ENCODE measurements around the gene CLEC20A.

DNA sequence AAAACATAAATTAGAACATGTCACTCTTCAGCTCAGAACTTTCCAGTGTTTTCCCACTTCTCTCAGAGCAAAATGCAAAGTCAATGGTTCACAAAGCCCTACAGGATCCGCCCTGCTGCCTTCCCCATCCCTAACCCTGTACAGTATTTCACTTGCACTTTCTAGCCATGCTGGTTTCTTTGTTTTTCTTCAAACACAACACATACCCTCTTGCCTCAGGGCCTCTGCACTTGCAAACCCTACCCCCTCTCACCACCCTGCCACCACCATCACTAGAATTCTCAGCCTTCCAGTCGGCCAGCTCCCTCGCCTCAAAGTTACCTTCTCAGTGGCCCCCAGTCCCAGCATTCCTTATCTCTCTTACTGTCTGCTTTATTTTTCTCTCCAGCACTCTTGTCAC, 33.7 kb upstream of the CLEC20A start:
- TF ChIP-seq, protein P1, sequence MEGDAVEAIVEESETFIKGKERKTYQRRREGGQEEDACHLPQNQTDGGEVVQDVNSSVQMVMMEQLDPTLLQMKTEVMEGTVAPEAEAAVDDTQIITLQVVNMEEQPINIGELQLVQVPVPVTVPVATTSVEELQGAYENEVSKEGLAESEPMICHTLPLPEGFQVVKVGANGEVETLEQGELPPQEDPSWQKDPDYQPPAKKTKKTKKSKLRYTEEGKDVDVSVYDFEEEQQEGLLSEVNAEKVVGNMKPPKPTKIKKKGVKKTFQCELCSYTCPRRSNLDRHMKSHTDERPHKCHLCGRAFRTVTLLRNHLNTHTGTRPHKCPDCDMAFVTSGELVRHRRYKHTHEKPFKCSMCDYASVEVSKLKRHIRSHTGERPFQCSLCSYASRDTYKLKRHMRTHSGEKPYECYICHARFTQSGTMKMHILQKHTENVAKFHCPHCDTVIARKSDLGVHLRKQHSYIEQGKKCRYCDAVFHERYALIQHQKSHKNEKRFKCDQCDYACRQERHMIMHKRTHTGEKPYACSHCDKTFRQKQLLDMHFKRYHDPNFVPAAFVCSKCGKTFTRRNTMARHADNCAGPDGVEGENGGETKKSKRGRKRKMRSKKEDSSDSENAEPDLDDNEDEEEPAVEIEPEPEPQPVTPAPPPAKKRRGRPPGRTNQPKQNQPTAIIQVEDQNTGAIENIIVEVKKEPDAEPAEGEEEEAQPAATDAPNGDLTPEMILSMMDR (IDR thresholded peaks at IDR 0.05): no peak
- no peak for TF ChIP-seq POLR2A (IDR thresholded peaks at IDR 0.05)

Measured in adrenal gland (tissue), 5 donors.